Neural progenitor cell (in vitro differentiated cells): ENCODE measurements around the gene SMURF1.

ENCODE experiments used
- EZH2phosphoT487 ChIP-seq: fragments of 200-600 bp; sonication (generic); IDR thresholded peaks from 2 replicates; pipeline ENCODE4 v1.6.1; 2017; ENCODE audit warnings: antibody characterized with exemption
- TF ChIP-seq, protein P1 (sequence below): fragments of 200-600 bp; sonication (generic); IDR thresholded peaks from 2 replicates; pipeline ENCODE4 v1.5.1; 2017; ENCODE audit warnings: antibody characterized with exemption, mild to moderate bottlenecking

DNA sequence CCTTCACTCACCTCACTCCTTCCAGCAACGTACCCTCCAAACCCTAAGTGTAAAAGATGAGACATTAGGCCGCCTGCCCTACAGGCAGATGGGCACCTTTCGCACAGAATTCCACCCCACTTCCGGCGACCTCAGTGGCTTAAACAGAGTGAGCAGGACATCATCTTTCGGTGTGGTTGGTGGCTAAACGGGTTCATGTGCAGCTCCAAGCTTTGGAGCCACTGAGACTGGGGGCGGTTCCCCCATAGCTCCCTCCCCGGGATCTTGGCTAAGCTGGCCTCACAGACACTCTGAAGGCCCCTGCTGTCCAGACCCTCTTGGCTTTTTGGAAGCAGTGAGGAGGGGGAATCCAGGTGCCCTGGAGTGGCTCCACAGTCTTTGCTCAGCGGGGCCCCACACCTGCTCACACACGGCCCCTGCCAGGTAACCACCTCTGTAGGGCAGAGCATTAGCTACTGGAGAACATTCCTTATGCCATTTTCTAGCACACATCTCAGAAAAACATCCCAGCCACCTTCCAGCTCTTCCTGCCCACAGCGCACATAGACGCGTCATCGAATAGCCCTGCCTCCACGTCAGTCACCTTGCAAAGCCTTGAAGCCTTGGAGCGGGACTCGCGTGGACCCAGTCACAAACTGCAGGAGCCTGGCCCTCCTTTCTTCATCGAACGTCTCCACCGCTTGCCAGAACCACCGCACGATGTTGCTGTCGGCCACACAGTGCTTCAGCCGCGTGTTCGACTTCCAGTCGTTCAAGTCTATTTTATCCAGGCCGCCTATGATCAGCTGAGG is 108.8 kb downstream of the SMURF1 start:
- TF ChIP-seq, protein P1, sequence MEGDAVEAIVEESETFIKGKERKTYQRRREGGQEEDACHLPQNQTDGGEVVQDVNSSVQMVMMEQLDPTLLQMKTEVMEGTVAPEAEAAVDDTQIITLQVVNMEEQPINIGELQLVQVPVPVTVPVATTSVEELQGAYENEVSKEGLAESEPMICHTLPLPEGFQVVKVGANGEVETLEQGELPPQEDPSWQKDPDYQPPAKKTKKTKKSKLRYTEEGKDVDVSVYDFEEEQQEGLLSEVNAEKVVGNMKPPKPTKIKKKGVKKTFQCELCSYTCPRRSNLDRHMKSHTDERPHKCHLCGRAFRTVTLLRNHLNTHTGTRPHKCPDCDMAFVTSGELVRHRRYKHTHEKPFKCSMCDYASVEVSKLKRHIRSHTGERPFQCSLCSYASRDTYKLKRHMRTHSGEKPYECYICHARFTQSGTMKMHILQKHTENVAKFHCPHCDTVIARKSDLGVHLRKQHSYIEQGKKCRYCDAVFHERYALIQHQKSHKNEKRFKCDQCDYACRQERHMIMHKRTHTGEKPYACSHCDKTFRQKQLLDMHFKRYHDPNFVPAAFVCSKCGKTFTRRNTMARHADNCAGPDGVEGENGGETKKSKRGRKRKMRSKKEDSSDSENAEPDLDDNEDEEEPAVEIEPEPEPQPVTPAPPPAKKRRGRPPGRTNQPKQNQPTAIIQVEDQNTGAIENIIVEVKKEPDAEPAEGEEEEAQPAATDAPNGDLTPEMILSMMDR: no peak
- TF ChIP-seq EZH2phosphoT487: no peak
